A549 (cell line): ENCODE measurements around the gene FGFR3.

ENCODE experiments used
- EP300 ChIP-seq, 2 experiments: fragments of >200 bp; sonication (Bioruptor Twin); formaldehyde crosslinking; IDR thresholded peaks; 2 replicates in 1 of 2; 3 replicates in 1 of 2; pipeline ENCODE4 v1.6.1; 2016 to 2017
- JUNB ChIP-seq: fragments of >200 bp; sonication (Bioruptor Twin); formaldehyde crosslinking; IDR thresholded peaks from 2 replicates; pipeline ENCODE4 v1.6.1; 2016
- KDM5A ChIP-seq: fragments of 200-600 bp; sonication (generic); IDR thresholded peaks from 2 replicates; pipeline ENCODE4 v1.6.1; 2016; ENCODE audit warnings: antibody characterized with exemption, mild to moderate bottlenecking
- MYC ChIP-seq: IDR thresholded peaks from 2 replicates; pipeline ENCODE4 v1.6.1; 2012; ENCODE audit warnings: mild to moderate bottlenecking, inconsistent platforms, low read length, improper control_type of control experiment, borderline replicate concordance
- RFX5 ChIP-seq: fragments of 450-650 bp; IDR thresholded peaks from 2 replicates; pipeline ENCODE4 v1.7.1; 2014; ENCODE audit warnings: antibody characterized with exemption, mild to moderate bottlenecking, moderate library complexity
- TF ChIP-seq, protein P1 (sequence below): fragments of >200 bp; sonication (Bioruptor Twin); formaldehyde crosslinking; IDR thresholded peaks from 3 replicates; pipeline ENCODE4 v1.5.1; 2016
- TF ChIP-seq, protein P2 (sequence below): fragments of 450-650 bp; IDR thresholded peaks from 2 replicates; pipeline ENCODE4 v1.6.1; 2014; ENCODE audit warnings: antibody characterized with exemption

- TF ChIP-seq JUNB (no peak), MYC (no peak), KDM5A (no peak), EP300 (IDR thresholded peaks at IDR 0.05) (no peak), RFX5 (no peak)
- TF ChIP-seq, protein P1, sequence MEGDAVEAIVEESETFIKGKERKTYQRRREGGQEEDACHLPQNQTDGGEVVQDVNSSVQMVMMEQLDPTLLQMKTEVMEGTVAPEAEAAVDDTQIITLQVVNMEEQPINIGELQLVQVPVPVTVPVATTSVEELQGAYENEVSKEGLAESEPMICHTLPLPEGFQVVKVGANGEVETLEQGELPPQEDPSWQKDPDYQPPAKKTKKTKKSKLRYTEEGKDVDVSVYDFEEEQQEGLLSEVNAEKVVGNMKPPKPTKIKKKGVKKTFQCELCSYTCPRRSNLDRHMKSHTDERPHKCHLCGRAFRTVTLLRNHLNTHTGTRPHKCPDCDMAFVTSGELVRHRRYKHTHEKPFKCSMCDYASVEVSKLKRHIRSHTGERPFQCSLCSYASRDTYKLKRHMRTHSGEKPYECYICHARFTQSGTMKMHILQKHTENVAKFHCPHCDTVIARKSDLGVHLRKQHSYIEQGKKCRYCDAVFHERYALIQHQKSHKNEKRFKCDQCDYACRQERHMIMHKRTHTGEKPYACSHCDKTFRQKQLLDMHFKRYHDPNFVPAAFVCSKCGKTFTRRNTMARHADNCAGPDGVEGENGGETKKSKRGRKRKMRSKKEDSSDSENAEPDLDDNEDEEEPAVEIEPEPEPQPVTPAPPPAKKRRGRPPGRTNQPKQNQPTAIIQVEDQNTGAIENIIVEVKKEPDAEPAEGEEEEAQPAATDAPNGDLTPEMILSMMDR = no peak
- TF ChIP-seq, protein P2, sequence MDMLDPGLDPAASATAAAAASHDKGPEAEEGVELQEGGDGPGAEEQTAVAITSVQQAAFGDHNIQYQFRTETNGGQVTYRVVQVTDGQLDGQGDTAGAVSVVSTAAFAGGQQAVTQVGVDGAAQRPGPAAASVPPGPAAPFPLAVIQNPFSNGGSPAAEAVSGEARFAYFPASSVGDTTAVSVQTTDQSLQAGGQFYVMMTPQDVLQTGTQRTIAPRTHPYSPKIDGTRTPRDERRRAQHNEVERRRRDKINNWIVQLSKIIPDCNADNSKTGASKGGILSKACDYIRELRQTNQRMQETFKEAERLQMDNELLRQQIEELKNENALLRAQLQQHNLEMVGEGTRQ = no peak
These were observed 3.6 kb downstream of the FGFR3 start for GRCh38 chr4:1796486-1797204.
